Nephron (organoid): Measurements from ENCODE around the gene PARD3.

Experiments
- H3K27ac Mint-ChIP-seq, 3 experiments: 2 replicates each; pipeline ENCODE4 v1.8.0; 2020; ENCODE audit warnings: mixed read lengths in 3 of 3, mild to moderate bottlenecking in 2 of 3, moderate library complexity in 1 of 3
- H3K27me3 Mint-ChIP-seq: 2 replicates; pipeline ENCODE4 v1.8.0; 2021; ENCODE audit warnings: low read depth, mild to moderate bottlenecking, moderate library complexity, mixed read lengths
- H3K36me3 Mint-ChIP-seq: 2 replicates; pipeline ENCODE4 v1.8.0; 2020; ENCODE audit warnings: low read depth, mixed read lengths
- H3K4me1 Mint-ChIP-seq: 2 replicates; pipeline ENCODE4 v1.8.0; 2020; ENCODE audit warnings: mixed read lengths
- H3K4me3 Mint-ChIP-seq, 3 experiments: 2 replicates each; pipeline ENCODE4 v1.8.0; 2020; ENCODE audit warnings: mild to moderate bottlenecking in 3 of 3, mixed read lengths in 3 of 3, moderate library complexity in 2 of 3
- H3K9me3 Mint-ChIP-seq: 2 replicates; pipeline ENCODE4 v1.8.0; 2020; ENCODE audit warnings: mixed read lengths
- TF ChIP-seq, protein P1 (sequence below), 3 experiments: fragments of 200-600 bp; sonication (generic); IDR thresholded peaks; one replicate each; pipeline ENCODE4 v1.5.0; 2021; ENCODE audit warnings: antibody characterized with exemption in 3 of 3; ENCODE audit not compliant: unreplicated experiment in 3 of 3

The PARD3 gene

DNA sequence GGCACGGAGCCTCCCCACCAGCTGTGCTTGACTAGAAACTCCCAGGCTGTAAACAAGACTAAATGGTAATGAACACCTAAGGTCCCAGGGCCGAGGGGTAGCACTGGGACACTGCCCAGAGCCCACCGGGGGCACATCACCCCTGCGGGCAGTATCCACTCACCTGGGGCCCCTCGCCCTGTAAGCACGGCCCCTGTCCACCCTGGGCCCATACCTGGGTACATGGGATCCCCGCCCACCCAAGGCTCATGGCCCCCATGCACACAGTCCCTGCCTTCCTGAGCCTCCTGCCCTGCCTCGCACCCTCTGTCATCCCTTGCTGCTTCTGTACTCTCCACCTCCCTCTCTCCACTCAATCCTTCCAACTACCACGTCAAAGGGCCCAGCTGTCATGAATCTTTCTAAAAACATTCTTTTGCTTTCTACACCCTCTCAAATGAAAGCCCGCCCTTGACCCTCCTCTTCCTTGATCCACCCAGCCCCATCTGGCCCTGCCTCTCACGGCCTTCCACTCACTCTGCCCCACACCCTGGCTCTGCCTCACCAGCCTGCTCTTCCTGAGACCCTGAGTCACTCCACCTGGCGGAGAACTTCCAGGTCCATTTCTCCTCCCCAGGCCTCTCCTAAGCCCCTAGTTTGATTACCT is 173.1 kb downstream of the PARD3 start:
- no peaks in the 10 kb centered on the region for H3K36me3 Mint-ChIP-seq
- H3K27ac Mint-ChIP-seq = peak overlapping the region; percentile 35 to 87 (median 54)
- no peaks in the 10 kb centered on the region for H3K9me3 Mint-ChIP-seq
- TF ChIP-seq, protein P1, sequence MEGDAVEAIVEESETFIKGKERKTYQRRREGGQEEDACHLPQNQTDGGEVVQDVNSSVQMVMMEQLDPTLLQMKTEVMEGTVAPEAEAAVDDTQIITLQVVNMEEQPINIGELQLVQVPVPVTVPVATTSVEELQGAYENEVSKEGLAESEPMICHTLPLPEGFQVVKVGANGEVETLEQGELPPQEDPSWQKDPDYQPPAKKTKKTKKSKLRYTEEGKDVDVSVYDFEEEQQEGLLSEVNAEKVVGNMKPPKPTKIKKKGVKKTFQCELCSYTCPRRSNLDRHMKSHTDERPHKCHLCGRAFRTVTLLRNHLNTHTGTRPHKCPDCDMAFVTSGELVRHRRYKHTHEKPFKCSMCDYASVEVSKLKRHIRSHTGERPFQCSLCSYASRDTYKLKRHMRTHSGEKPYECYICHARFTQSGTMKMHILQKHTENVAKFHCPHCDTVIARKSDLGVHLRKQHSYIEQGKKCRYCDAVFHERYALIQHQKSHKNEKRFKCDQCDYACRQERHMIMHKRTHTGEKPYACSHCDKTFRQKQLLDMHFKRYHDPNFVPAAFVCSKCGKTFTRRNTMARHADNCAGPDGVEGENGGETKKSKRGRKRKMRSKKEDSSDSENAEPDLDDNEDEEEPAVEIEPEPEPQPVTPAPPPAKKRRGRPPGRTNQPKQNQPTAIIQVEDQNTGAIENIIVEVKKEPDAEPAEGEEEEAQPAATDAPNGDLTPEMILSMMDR (IDR thresholded peaks at IDR 0.05; ENCODE audit: unreplicated experiment in 3 of 3) = no peak
- H3K4me1 Mint-ChIP-seq = peaks cover 72% of the 10 kb centered on the region
- H3K27me3 Mint-ChIP-seq = no peaks in the 10 kb centered on the region
- H3K4me3 Mint-ChIP-seq = peak overlapping the region in 1 of 3 experiments; percentile 4

DNA sequence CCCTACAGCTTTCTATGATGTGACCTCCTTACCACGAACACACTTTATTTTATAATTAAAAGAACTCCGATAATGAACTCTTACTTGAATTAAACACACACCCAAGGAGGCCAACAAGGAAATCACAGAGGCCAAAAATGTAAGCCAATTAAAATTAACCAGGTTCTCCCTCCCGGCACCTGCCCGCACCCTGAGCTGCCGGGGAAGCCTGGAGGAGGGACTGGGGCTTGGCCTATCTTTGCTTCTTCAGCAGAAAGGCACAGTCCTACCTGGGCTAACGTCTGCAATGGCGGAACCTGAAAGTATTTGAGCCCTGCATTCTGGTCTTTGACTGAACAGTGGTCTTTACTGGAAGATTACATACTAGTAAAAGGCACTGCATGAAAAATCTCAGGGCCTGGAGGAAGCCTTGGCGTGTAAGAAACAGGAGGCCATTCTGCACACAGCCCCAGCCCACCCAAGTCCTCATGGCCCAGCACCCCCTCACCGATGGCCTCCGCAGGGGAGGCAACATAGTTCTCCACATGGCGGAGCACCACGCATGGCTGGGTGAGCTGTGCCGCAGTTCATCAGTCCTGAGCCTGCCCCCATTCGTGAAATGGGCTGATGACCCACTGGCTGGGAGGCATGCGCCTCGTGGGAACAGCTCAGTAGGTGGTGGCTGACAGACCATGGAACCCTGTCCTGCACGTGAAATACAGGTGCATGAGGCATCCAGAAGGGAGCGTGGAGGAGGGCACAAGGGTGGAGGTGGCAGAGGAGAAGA is 173.8 kb downstream of the PARD3 start:
- TF ChIP-seq, protein P1 (IDR thresholded peaks at IDR 0.05; ENCODE audit: unreplicated experiment in 3 of 3) = no peak
- Mint-ChIP-seq H3K4me3 (no peak overlapping the region), H3K4me1 (peaks cover 75% of the 10 kb centered on the region), H3K27me3 (no peaks in the 10 kb centered on the region), H3K9me3 (no peaks in the 10 kb centered on the region), H3K36me3 (no peaks in the 10 kb centered on the region), H3K27ac (no peak overlapping the region)

- peaks cover 7% of the 10 kb centered on the region for H3K36me3 Mint-ChIP-seq
- H3K4me1 Mint-ChIP-seq = peaks cover 77% of the 10 kb centered on the region
- H3K4me3 Mint-ChIP-seq = no peak overlapping the region
- peak overlapping the region; percentile 16 to 63 (median 48) for H3K27ac Mint-ChIP-seq
- TF ChIP-seq, protein P1 (IDR thresholded peaks at IDR 0.05; ENCODE audit: unreplicated experiment in 3 of 3) = peak; percentile 92 to 96 (median 93)
- no peaks in the 10 kb centered on the region for H3K9me3 Mint-ChIP-seq
- no peaks in the 10 kb centered on the region for H3K27me3 Mint-ChIP-seq
These were observed 176.6 kb downstream of the PARD3 start for GRCh38 chr10:34638406-34639054.

DNA sequence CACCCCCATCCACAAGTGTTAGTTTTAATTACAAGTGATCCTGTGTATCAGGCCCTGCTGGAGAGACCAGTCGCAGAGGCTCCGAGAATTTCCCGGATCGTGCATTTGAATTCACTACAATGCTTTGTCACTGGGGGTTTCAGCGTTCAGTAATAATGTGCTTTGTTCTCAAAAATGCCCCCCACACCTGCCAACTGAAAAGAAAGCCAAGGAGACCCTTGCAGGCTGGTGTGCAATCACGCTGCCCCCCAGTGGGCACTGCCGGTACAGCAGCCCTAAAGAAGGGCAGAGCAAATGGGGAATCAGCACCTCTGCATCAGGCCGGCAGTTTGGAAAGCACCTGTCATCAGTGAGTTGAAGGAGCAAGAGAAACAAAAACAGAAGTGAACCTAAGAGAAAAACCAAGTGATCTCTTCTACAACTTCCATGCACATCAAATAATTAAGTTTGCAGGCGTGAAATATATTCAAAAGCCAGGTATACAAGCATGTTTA is 177.6 kb downstream of the PARD3 start:
- TF ChIP-seq, protein P1 (IDR thresholded peaks at IDR 0.05; ENCODE audit: unreplicated experiment in 3 of 3) = peak; percentile 94 to 97 (median 94)
- H3K4me1 Mint-ChIP-seq = peaks cover 67% of the 10 kb centered on the region
- no peaks in the 10 kb centered on the region for H3K27me3 Mint-ChIP-seq
- peaks cover 12% of the 10 kb centered on the region for H3K36me3 Mint-ChIP-seq
- H3K27ac Mint-ChIP-seq = peak overlapping the region in 2 of 3 experiments; percentile 14 to 70
- H3K9me3 Mint-ChIP-seq = no peaks in the 10 kb centered on the region
- no peak overlapping the region for H3K4me3 Mint-ChIP-seq

GRCh38 chr10:34635111-34635510 is 180.0 kb downstream of the PARD3 start:
- H3K4me3 Mint-ChIP-seq = no peak overlapping the region
- peaks cover 54% of the 10 kb centered on the region for H3K4me1 Mint-ChIP-seq
- H3K27me3 Mint-ChIP-seq = no peaks in the 10 kb centered on the region
- H3K27ac Mint-ChIP-seq = no peak overlapping the region
- TF ChIP-seq, protein P1 (IDR thresholded peaks at IDR 0.05; ENCODE audit: unreplicated experiment in 3 of 3) = no peak
- no peaks in the 10 kb centered on the region for H3K9me3 Mint-ChIP-seq
- H3K36me3 Mint-ChIP-seq = peaks cover 12% of the 10 kb centered on the region
